Lung (tissue), 12 donors: ENCODE measurements around the gene ANKRD66. TPM values are rescaled to one million over a fixed set of nuclear protein-coding genes. Genes with fewer than 3 reads are reported as not detected.

Experiments
- ATAC-seq: fragments of 200-7000 bp; cut with Tn5 transposase; one replicate; pipeline ENCODE4 v1.9.1; 2020; ENCODE audit warnings: moderate number of reproducible peaks; ENCODE audit not compliant: insufficient read depth, low FRiP score
- DNase-seq, 3 donors: peaks; one replicate each; pipeline ENCODE4 v3.0.0-alpha.2; 2013 to 2017
- H3K27ac ChIP-seq, 2 donors: one replicate each; pipeline ENCODE4 v1.5.1; 2013; ENCODE audit warnings: mild to moderate bottlenecking in 2 of 2, moderate library complexity in 2 of 2, control low read depth in 1 of 2, inconsistent platforms in 1 of 2, low read depth in 1 of 2, low read length in 1 of 2
- H3K27me3 ChIP-seq, 3 donors: one replicate each; pipeline ENCODE4 v1.5.1; 2013; ENCODE audit warnings: low read length in 2 of 3; ENCODE audit not compliant: control insufficient read depth in 3 of 3, insufficient read depth in 3 of 3
- H3K36me3 ChIP-seq, 4 donors: one replicate each; pipeline ENCODE4 v1.5.1; 2013; ENCODE audit warnings: low read length in 4 of 4, mild to moderate bottlenecking in 1 of 4, moderate library complexity in 1 of 4; ENCODE audit not compliant: control insufficient read depth in 4 of 4, insufficient read depth in 4 of 4
- H3K4me1 ChIP-seq, 5 donors: one replicate each; pipeline ENCODE4 v1.5.1; 2013; ENCODE audit warnings: low read length in 5 of 5, mild to moderate bottlenecking in 2 of 5, moderate library complexity in 1 of 5; ENCODE audit not compliant: control insufficient read depth in 5 of 5, insufficient read depth in 5 of 5
- H3K4me3 ChIP-seq: one replicate; pipeline ENCODE4 v1.5.1; 2013; ENCODE audit warnings: mild to moderate bottlenecking, control low read depth, moderate library complexity
- H3K9ac ChIP-seq, 2 donors: one replicate each; pipeline ENCODE4 v1.5.1; 2013; ENCODE audit warnings: low read length in 2 of 2, control low read depth in 1 of 2; ENCODE audit not compliant: insufficient read depth in 1 of 2
- H3K9me3 ChIP-seq, 4 donors: one replicate each; pipeline ENCODE4 v1.5.1; 2013; ENCODE audit warnings: low read length in 3 of 4, mild to moderate bottlenecking in 1 of 4, moderate library complexity in 1 of 4; ENCODE audit not compliant: control insufficient read depth in 4 of 4, insufficient read depth in 3 of 4
- WGBS, 2 donors: extraction: QIAGEN DNeasy Blood & Tissue Kit; methylation state at CpG; one replicate each; pipeline ENCODE4 v1.1.7; 2013; 5-methylcytosine and 5-hydroxymethylcytosine counted together
- polyA plus RNA-seq, 2 donors: library from polyadenylated mRNA; stranded (reverse); fragments of 200-250 nt; gene quantifications; one replicate each; pipeline ENCODE4 v1.2.1, GENCODE V29; 2013
- total RNA-seq, 2 donors: library from RNA; depleted of rRNA in 1 of 2; stranded (reverse); fragments of >200 nt in 1 of 2; gene quantifications; one replicate each; pipeline ENCODE4 v1.2.1, GENCODE V29; 2014 to 2021
- TF ChIP-seq, protein P1 (sequence below): IDR thresholded peaks from 2 replicates; pipeline ENCODE4 v1.5.1; 2012; ENCODE audit warnings: mild to moderate bottlenecking; ENCODE audit errors: control extremely low read depth, extremely low read depth
- donor health status: control.
- donor health status: control.
- donor health status: Bipolar disorder and iron deficiency.
- donor health status: healthy.
- donor health status: DM: yes; HTN: yes; CAD: no.

The ANKRD66 gene
- total and polyA plus RNA-seq, 4 donors: 5.1 to 12.4 (median 8.4) TPM

DNA sequence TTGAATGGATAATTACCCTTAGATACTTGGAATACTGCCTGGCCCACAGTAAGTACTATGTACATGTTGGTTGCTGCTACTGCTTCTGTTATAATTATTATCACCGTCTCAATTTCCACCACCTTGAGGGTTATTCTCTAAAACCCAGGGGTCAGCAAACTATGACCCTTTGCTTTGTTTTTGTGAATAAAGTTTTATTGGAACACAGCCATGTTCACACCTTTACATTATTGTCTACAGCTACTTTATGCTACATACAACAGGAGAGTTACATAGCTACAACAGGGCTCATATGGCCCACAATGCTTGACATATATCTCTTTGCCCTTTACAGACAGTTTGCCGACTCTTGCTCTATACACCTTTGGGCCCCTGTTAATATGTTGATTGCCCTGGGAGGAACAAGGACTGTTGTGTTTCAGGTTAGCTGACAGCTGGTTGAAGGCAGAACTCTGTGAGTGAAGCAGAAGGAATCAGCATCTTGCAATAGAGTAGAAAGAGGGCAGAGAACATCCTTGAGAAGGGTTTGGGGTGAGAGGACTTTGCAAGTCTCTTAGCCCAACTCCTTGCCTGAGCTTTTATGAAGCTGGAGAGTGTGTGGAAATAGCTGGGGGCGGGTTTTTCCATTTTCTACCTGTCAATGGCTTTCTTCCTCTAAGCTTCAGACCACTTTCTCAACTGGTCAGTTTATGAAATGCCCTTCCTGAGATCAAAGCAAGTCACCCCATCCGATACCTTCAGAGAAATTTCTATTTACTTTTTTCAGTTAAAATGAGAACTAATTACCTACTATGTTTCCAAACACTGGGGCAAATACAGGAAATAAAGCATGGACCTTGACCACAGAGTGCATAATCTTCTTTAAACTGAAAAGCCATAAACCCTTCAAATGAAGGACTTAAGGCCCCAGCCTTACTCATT lies 43.0 kb downstream of the ANKRD66 start:
- no peak for ATAC-seq
- 52 to 75% methylated on average over 4 of the region's 4 CpGs for WGBS, 2 donors
- no peaks in the 10 kb centered on the region for H3K4me1 ChIP-seq

DNA sequence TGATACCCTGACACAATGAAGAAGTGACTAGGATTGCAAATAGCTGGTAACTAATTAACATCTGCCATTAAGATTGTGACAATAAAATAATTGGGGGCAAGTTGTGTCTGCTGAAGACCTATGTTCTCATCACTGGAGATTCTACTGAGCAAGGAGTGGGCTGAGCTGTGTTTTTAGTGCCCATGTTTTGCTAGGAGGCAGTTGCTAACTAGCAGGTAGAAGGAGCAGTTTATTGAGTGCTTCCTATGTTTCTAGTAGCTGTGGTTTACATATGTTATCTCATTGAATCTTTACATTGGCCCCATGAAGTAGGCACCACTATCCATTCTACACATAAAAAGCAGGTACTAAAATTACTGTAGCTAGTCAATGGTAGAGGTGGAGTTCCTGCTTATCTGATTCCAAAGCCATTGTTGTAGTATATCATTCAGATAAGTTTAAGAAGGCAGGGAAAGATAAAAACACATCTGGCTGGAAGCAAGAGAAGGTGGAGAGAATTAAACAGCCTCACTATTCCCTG lies 43.7 kb downstream of the ANKRD66 start:
- no peaks in the 10 kb centered on the region for H3K27me3 ChIP-seq
- TF ChIP-seq, protein P1, sequence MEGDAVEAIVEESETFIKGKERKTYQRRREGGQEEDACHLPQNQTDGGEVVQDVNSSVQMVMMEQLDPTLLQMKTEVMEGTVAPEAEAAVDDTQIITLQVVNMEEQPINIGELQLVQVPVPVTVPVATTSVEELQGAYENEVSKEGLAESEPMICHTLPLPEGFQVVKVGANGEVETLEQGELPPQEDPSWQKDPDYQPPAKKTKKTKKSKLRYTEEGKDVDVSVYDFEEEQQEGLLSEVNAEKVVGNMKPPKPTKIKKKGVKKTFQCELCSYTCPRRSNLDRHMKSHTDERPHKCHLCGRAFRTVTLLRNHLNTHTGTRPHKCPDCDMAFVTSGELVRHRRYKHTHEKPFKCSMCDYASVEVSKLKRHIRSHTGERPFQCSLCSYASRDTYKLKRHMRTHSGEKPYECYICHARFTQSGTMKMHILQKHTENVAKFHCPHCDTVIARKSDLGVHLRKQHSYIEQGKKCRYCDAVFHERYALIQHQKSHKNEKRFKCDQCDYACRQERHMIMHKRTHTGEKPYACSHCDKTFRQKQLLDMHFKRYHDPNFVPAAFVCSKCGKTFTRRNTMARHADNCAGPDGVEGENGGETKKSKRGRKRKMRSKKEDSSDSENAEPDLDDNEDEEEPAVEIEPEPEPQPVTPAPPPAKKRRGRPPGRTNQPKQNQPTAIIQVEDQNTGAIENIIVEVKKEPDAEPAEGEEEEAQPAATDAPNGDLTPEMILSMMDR: no peak
- H3K4me1 ChIP-seq: no peaks in the 10 kb centered on the region
- H3K9me3 ChIP-seq: no peaks in the 10 kb centered on the region
- no peaks in the 10 kb centered on the region for H3K36me3 ChIP-seq
- ATAC-seq: no peak
- DNase-seq: no peak
- no peak overlapping the region for H3K27ac ChIP-seq
- no peak overlapping the region for H3K9ac ChIP-seq
- no peak overlapping the region for H3K4me3 ChIP-seq

More for the DNA sequence above, 43.0 kb downstream of the ANKRD66 start:
- Histone ChIP-seq H3K9ac (no peak overlapping the region), H3K27me3 (no peaks in the 10 kb centered on the region), H3K4me3 (no peak overlapping the region), H3K9me3 (no peaks in the 10 kb centered on the region), H3K27ac (no peak overlapping the region), H3K36me3 (no peaks in the 10 kb centered on the region)
- TF ChIP-seq, protein P1: no peak
- DNase-seq: no peak

DNA sequence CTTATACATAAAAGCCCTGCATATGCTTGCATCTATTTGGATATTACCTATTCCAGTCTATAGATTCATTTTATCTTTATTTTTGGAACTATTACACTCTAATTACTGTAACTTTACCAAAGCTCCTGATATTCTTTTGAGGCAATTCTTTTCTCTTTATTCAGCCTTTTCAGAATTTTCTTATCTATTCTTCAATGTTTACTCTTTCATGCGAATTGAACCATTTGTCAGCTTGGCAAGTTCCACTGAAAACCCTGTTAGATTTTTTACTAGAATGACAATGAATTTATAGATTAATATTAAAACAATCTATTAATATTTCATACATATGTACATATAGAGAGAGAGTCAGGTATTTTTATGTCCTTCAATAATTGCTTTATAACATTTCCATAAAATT lies 45.9 kb downstream of the ANKRD66 start:
- peaks cover 0 to 5% (median 0%) of the 10 kb centered on the region in 3 donors for H3K27me3 ChIP-seq
- no peak overlapping the region for H3K4me3 ChIP-seq
- H3K9me3 ChIP-seq: no peaks in the 10 kb centered on the region
- no peaks in the 10 kb centered on the region for H3K4me1 ChIP-seq
- ATAC-seq: no peak
- H3K27ac ChIP-seq: no peak overlapping the region
- no peaks in the 10 kb centered on the region for H3K36me3 ChIP-seq
- H3K9ac ChIP-seq: no peak overlapping the region
- TF ChIP-seq, protein P1: no peak
- no peak for DNase-seq
- 31 to 38% methylated on average over 1 of the region's 1 CpG for WGBS, 2 donors
